Measurements from ENCODE around the gene FAM13A. TPM values are rescaled to one million over a fixed set of nuclear protein-coding genes. Genes with fewer than 3 reads are reported as not detected.
A peak's percentile ranks its signal among the peaks of the same experiment; 100 is the strongest.

The FAM13A gene
- total and polyA plus RNA-seq, 9 of the 15 experiments (the other 6 are each of a cell fraction or from before 2014, with no cell fraction given), result 11.3 to 23.3 (median 14.7) TPM

- POLR2A ChIA-PET, result no interaction called here
- CTCF ChIA-PET (ENCODE audit: low intra/inter-chr PET ratio), result interaction anchor here (0.6 kb wide), 1 partner anchor 492 kb away, joined by 3 read pairs; no protein-coding TSS in a partner anchor
- Histone ChIP-seq H3K4me3 (no peak overlapping the region), H3K36me3 (ENCODE audit: control insufficient read depth, insufficient read depth, low read length) (peaks cover 18% of the 10 kb centered on the region; the same call in 2 of the 3 replicates), H3K79me2 (ENCODE audit: control insufficient read depth, insufficient read depth, low read length) (peaks cover 32% of the 10 kb centered on the region), H4K20me1 (replicated peaks; ENCODE audit: control insufficient read depth, insufficient read depth, low read length) (no peaks in the 10 kb centered on the region), H3K4me2 (ENCODE audit: insufficient read depth, low read length) (no peak overlapping the region), H2AFZ (ENCODE audit: low read depth, low read length) (no peak overlapping the region), H3K4me1 (replicated peaks in 1 of 2; ENCODE audit: control insufficient read depth in 2 of 2, insufficient read depth in 2 of 2, low read length in 2 of 2) (peaks cover 4 to 10% of the 10 kb centered on the region in 2 experiments; a peak in 3 of 5 replicates), H3K27ac (ENCODE audit: extremely low read depth, low read depth, low read length) (no peak overlapping the region), H3K9me1 (ENCODE audit: control insufficient read depth, insufficient read depth, low read length) (no peaks in the 10 kb centered on the region), H3K27me3 (ENCODE audit: control insufficient read depth in 2 of 2, insufficient read depth in 2 of 2, low read length in 2 of 2) (no peaks in the 10 kb centered on the region), H3K9me3 (replicated peaks; ENCODE audit: control insufficient read depth, insufficient read depth, low read depth, low read length) (no peaks in the 10 kb centered on the region), H3K9ac (ENCODE audit: insufficient read depth in 1 of 2, low read depth in 2 of 2, low read length in 2 of 2) (no peak overlapping the region)
- 48% methylated on average over 2 of the region's 3 CpGs for WGBS (ENCODE audit: insufficient coverage, low coverage, missing lambda C conversion rate)
- BruUV-seq (replicated peaks), result no TSS peak
- in situ Hi-C loops (cut with MboI) (no loop called here), intact Hi-C loops (cut with micrococcal nuclease) (loop anchor here (10.0 kb wide), 1 partner anchor 132 kb away; no protein-coding TSS in a partner anchor)
- DNase-seq (ENCODE audit: extremely low read depth in 1 of 4, low spot score in 3 of 4) (peak in 1 of 4 experiments; percentile 23), ATAC-seq (no peak), FAIRE-seq (no peak)
- TF ChIP-seq PRDM10 (IDR thresholded peaks at IDR 0.05; ENCODE audit: partially characterized antibody), result peak; percentile 88
- TF ChIP-seq, protein P1, sequence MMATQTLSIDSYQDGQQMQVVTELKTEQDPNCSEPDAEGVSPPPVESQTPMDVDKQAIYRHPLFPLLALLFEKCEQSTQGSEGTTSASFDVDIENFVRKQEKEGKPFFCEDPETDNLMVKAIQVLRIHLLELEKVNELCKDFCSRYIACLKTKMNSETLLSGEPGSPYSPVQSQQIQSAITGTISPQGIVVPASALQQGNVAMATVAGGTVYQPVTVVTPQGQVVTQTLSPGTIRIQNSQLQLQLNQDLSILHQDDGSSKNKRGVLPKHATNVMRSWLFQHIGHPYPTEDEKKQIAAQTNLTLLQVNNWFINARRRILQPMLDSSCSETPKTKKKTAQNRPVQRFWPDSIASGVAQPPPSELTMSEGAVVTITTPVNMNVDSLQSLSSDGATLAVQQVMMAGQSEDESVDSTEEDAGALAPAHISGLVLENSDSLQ (IDR thresholded peaks at IDR 0.05), result no peak
Measured at GRCh38 chr4:89026542-89026941, 30.4 kb downstream of the FAM13A start.

Measured in K562 (cell line).